Measurements from ENCODE around the gene POTEJ. TPM values are rescaled to one million over a fixed set of nuclear protein-coding genes. Genes with fewer than 3 reads are reported as not detected.
"Not testable (repeated sequence)": the region's sequence is repeated elsewhere in the genome, so short reads cannot be mapped to it uniquely, and the experiment has no call there.

POTEJ gene
- total RNA-seq, 1 donor: not detected

- not testable (repeated sequence) for H3K4me3 ChIP-seq (ENCODE audit: low read depth, low read length); DNase-seq (ENCODE audit: low read depth)
Observed at GRCh38 chr2:130599393-130599792, 11.8 kb upstream of the POTEJ start, which contains the start of gene CFC1. Gene CFC1 (minus strand): TSS chr2:130599575. CDS start chr2:130599287, 288 bp downstream.

GRCh38 chr2:130599926-130600325, 11.3 kb upstream of the POTEJ start:
- not testable (repeated sequence) for DNase-seq (ENCODE audit: low read depth); H3K4me3 ChIP-seq (ENCODE audit: low read depth, low read length)

- not testable (repeated sequence) for H3K4me3 ChIP-seq (ENCODE audit: low read depth, low read length); DNase-seq (ENCODE audit: low read depth)
Observed at GRCh38 chr2:130601648-130602302, 9.5 kb upstream of the POTEJ start.

- H3K4me3 ChIP-seq (ENCODE audit: low read depth, low read length); DNase-seq (ENCODE audit: low read depth): not testable (repeated sequence)
Observed at GRCh38 chr2:130608276-130609001, 2.8 kb upstream of the POTEJ start.

GRCh38 chr2:130609002-130609920, 2.0 kb upstream of the POTEJ start:
- H3K4me3 ChIP-seq (ENCODE audit: low read depth, low read length); DNase-seq (ENCODE audit: low read depth): not testable (repeated sequence)

- not testable (repeated sequence) for H3K4me3 ChIP-seq (ENCODE audit: low read depth, low read length); DNase-seq (ENCODE audit: low read depth)
Observed at GRCh38 chr2:130610486-130610885, 754 bp upstream of the POTEJ start.

- DNase-seq (ENCODE audit: low read depth); H3K4me3 ChIP-seq (ENCODE audit: low read depth, low read length): not testable (repeated sequence)
Observed at GRCh38 chr2:130628784-130629475, 17.7 kb downstream of the POTEJ start.

- H3K4me3 ChIP-seq (ENCODE audit: low read depth, low read length); DNase-seq (ENCODE audit: low read depth): not testable (repeated sequence)
Observed at GRCh38 chr2:130638973-130639372, 27.7 kb downstream of the POTEJ start.

- not testable (repeated sequence) for H3K4me3 ChIP-seq (ENCODE audit: low read depth, low read length); DNase-seq (ENCODE audit: low read depth)
Observed at GRCh38 chr2:130641688-130642087, 30.4 kb downstream of the POTEJ start.

- DNase-seq (ENCODE audit: low read depth); H3K4me3 ChIP-seq (ENCODE audit: low read depth, low read length): not testable (repeated sequence)
Observed at GRCh38 chr2:130649285-130649684, 38.0 kb downstream of the POTEJ start.

- DNase-seq (ENCODE audit: low read depth); H3K4me3 ChIP-seq (ENCODE audit: low read depth, low read length): not testable (repeated sequence)
Observed at GRCh38 chr2:130664506-130664905, 53.3 kb downstream of the POTEJ start.

GRCh38 chr2:130665596-130665995, 54.4 kb downstream of the POTEJ start:
- not testable (repeated sequence) for DNase-seq (ENCODE audit: low read depth); H3K4me3 ChIP-seq (ENCODE audit: low read depth, low read length)

GRCh38 chr2:130667516-130667915, 56.3 kb downstream of the POTEJ start:
- DNase-seq (ENCODE audit: low read depth); H3K4me3 ChIP-seq (ENCODE audit: low read depth, low read length): not testable (repeated sequence)

GRCh38 chr2:130670026-130670745, 58.9 kb downstream of the POTEJ start:
- not testable (repeated sequence) for H3K4me3 ChIP-seq (ENCODE audit: low read depth, low read length); DNase-seq (ENCODE audit: low read depth)

GRCh38 chr2:130692041-130692770, 81.0 kb downstream of the POTEJ start:
- H3K4me3 ChIP-seq (ENCODE audit: low read depth, low read length); DNase-seq (ENCODE audit: low read depth): not testable (repeated sequence)

All from fibroblast of the aortic adventitia (primary cell).